ENCODE data around the gene TANK.

- no peak for TF ChIP-seq CTCF (IDR thresholded peaks at IDR 0.05)
- no peak for TF ChIP-seq POLR2A (IDR thresholded peaks at IDR 0.05)
These were observed 6.5 kb downstream of the TANK start for GRCh38 chr2:161166538-161167409.
